Renal cortical epithelial cell (primary cell): Measurements from ENCODE around the gene CDH24. TPM values are rescaled to one million over a fixed set of nuclear protein-coding genes. Genes with fewer than 3 reads are reported as not detected.

Experiments used
- DNase-seq: peaks from one replicate; pipeline ENCODE4 v3.0.0-alpha.2; 2011; ENCODE audit warnings: low read depth
- total RNA-seq: library from RNA; depleted of rRNA; stranded (reverse); fragments of >200 nt; gene quantifications from 2 replicates; pipeline ENCODE4 v1.2.3, GENCODE V29; 2014

Gene CDH24
- total RNA-seq, 1 donor from 2014 or later, result 6.1 TPM

GRCh38 chr14:23089498-23090253, 32.4 kb upstream of the CDH24 start:
- DNase-seq, result no peak

- DNase-seq, result no peak
Observed at GRCh38 chr14:23086565-23086964, 29.2 kb upstream of the CDH24 start.

- no peak for DNase-seq
Observed at GRCh38 chr14:23085458-23085857, 28.1 kb upstream of the CDH24 start.

GRCh38 chr14:23080474-23080873, 23.2 kb upstream of the CDH24 start:
- DNase-seq, result no peak

- DNase-seq, result no peak
Observed at GRCh38 chr14:23079716-23080115, 22.4 kb upstream of the CDH24 start.

GRCh38 chr14:23078692-23079116, 21.4 kb upstream of the CDH24 start:
- peak; percentile 98 for DNase-seq

- no peak for DNase-seq
Observed at GRCh38 chr14:23077962-23078361, 20.6 kb upstream of the CDH24 start.

- DNase-seq, result peak; percentile 39
Observed at GRCh38 chr14:23076785-23077408, 19.6 kb upstream of the CDH24 start.

- no peak for DNase-seq
Observed at GRCh38 chr14:23074906-23075305, 17.6 kb upstream of the CDH24 start.

- peak; percentile 23 for DNase-seq
Observed at GRCh38 chr14:23071921-23072539, 14.7 kb upstream of the CDH24 start.

GRCh38 chr14:23071244-23071920, 14.1 kb upstream of the CDH24 start:
- DNase-seq, result peak; percentile 86

- DNase-seq, result no peak
Observed at GRCh38 chr14:23070262-23071129, 13.2 kb upstream of the CDH24 start.

GRCh38 chr14:23069413-23069806, 12.1 kb upstream of the CDH24 start:
- DNase-seq, result no peak

- DNase-seq, result peak; percentile 93
Observed at GRCh38 chr14:23068789-23069412, 11.6 kb upstream of the CDH24 start.

GRCh38 chr14:23067847-23068788, 10.8 kb upstream of the CDH24 start:
- no peak for DNase-seq

- no peak for DNase-seq
Observed at GRCh38 chr14:23066855-23067744, 9.8 kb upstream of the CDH24 start.

- DNase-seq, result no peak
Observed at GRCh38 chr14:23066368-23066767, 9.0 kb upstream of the CDH24 start.

GRCh38 chr14:23063601-23064000, 6.3 kb upstream of the CDH24 start:
- no peak for DNase-seq

- peak; percentile 93 for DNase-seq
Observed at GRCh38 chr14:23062002-23062401, 4.7 kb upstream of the CDH24 start.
